Neural progenitor cell (in vitro differentiated cells): ENCODE results near the gene PAQR9.

ENCODE experiments used
- CTCF ChIP-seq: fragments of 200-600 bp; sonication (generic); IDR thresholded peaks from 2 replicates; pipeline ENCODE4 v1.5.1; 2017; ENCODE audit warnings: antibody characterized with exemption, mild to moderate bottlenecking
- EZH2 ChIP-seq: fragments of 200-600 bp; sonication (generic); IDR thresholded peaks from 2 replicates; pipeline ENCODE4 v1.6.1; 2017; ENCODE audit warnings: antibody characterized with exemption, mild to moderate bottlenecking, moderate library complexity

DNA sequence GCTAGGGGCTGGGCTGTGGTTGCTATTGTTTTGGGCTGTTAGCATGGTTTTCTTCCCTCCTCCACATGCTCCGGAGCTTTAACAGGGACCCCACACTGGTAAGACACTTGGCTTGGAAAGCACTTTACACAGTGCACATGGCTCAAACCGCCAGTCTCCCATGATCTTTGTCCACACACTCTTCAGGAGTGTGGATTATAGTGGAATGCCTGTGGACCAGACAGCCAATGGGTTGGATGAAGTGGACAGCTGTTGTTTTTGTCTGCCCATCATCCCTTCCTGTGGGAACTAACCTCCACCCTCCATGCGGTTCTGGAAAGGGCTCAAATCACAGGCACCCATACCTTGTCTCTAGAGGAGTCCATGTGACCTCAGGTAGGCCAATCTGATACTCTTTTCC lies 10.0 kb downstream of the PAQR9 start:
- no peak for TF ChIP-seq CTCF
- TF ChIP-seq EZH2 = no peak
